HG03097 (cell line): Measurements from ENCODE around the gene NDOR1.
"Not testable (repeated sequence)": the region's sequence is repeated elsewhere in the genome, so short reads cannot be mapped to it uniquely, and the experiment has no call there.

Experiments
- ATAC-seq: cut with Tn5 transposase; IDR thresholded peaks from one replicate; pipeline ENCODE4 v1.9.1; 2021; ENCODE audit not compliant: unreplicated experiment, low FRiP score

The NDOR1 gene

GRCh38 chr9:137240841-137241489 is 35.5 kb downstream of the NDOR1 start, which contains the start of gene TUBB4B:
TSS of gene TUBB4B (plus strand) at chr9:137241287. CDS start at chr9:137241361, 74 bp downstream.
- ATAC-seq = peak; percentile 71

- ATAC-seq = peak; percentile 4
These were observed 36.2 kb downstream of the NDOR1 start for GRCh38 chr9:137241490-137242268.

DNA sequence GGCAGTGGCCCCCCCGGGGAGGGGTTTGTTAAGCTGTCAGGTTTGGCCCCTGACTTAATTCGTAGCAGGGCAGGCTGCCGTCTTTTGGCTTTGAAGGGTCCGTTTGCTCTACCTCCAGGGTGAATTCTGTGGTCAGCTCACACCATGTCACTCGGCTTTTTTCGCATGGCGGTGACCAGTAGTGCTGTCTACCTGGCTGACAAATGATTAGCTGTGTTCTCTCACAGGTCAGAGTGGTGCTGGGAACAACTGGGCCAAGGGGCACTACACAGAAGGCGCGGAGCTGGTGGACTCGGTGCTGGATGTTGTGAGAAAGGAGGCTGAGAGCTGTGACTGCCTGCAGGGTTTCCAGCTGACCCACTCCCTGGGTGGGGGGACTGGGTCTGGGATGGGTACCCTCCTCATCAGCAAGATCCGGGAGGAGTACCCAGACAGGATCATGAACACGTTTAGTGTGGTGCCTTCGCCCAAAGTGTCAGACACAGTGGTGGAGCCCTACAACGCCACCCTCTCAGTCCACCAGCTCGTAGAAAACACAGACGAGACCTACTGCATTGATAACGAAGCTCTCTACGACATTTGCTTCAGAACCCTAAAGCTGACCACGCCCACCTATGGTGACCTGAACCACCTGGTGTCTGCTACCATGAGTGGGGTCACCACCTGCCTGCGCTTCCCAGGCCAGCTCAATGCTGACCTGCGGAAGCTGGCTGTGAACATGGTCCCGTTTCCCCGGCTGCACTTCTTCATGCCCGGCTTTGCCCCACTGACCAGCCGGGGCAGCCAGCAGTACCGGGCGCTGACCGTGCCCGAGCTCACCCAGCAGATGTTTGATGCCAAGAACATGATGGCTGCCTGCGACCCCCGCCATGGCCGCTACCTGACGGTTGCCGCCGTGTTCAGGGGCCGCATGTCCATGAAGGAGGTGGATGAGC is 37.0 kb downstream of the NDOR1 start:
- ATAC-seq = no peak

DNA sequence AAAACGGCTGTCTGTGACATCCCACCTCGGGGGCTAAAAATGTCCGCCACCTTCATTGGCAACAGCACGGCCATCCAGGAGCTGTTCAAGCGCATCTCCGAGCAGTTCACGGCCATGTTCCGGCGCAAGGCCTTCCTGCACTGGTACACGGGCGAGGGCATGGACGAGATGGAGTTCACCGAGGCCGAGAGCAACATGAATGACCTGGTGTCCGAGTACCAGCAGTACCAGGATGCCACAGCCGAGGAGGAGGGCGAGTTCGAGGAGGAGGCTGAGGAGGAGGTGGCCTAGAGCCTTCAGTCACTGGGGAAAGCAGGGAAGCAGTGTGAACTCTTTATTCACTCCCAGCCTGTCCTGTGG is 37.7 kb downstream of the NDOR1 start:
- not testable (repeated sequence) for ATAC-seq

- no peak for ATAC-seq
These were observed 38.4 kb downstream of the NDOR1 start for GRCh38 chr9:137243626-137244485.

DNA sequence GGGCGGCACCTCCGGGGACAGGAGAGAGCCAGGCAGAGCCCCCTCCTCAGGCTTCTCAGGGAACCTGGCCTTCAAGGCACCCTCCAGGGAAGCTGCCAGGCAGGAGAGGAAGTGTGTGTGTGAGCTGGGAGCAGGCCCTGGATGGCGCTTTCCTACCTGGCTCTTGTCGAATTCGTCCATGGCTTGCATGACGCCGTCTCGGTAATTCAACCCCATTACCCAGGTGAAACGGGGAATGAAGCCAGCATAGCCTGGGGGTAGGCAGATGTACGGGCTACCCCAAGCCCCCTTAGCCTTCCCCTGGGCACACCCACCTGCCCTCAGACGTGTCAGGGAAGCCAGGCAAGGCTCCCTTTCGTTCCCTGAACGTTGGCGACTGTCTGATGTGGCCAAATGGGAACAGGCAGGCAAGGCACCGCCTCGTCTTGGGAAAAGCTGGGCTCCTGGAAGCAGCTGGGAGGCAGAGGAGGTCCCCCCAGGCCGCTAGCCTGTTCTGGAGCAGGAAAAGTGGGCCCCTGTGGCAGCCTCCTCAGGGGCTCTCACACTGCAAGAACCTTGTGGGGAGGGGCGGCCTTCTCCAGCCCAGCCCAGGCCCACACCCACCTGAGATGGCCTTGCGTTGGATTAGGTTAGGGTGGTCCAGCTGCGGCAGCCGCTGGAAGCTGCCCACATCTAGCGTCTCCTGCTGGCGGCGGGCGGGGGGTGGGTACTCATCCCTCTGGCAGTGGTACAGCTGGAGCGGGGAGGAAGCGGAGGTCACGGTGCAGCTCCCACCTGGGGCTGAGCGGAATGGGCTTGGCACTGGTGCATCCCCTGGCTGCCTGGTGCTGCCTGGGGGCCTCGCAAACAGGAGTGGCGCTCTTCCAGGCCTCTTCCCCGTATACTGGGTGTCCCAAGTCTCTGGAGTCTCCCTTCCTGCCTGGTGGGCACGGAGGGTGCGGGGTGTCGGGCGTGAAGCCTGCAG is 39.3 kb downstream of the NDOR1 start:
- ATAC-seq = no peak

- ATAC-seq = no peak
These were observed 40.2 kb downstream of the NDOR1 start for GRCh38 chr9:137245450-137246421.

DNA sequence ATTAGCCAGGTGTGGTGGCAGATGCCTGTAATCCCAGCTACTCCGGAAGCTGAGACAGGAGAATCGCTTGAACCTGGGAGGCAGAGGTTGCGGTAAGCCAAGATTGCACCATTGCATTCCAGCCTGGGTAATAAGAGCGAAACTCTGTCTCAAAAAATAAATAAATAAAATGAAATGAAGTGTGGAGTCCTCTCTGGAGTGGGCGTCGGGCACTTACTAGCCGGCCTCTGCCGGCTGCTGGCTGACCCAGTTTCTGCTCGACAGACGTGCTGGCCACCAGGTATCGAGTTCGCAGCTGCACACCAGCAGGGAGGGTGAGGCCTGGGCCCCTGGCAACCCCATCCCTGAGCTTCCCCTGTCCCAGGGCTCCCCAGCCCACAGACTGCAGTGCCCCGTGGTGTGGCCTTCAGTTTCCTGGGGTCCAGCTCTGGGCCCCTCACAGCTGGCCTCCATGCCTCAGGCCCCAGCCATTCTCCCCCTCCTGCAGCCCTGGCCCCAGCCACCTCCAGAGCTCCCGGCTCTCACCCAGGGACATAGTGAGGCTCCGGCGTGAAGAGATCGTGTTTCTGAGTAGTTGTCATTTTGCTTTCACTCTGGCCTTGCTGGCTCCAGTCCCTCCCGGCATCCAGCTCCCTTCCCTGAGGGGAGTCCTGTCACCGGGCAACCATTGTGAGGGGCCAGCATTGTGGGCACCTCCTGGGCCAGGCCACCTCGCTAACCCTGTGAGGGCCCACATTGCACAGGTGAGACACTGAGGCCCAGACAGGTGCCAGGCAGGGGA is 41.8 kb downstream of the NDOR1 start:
- ATAC-seq = no peak

DNA sequence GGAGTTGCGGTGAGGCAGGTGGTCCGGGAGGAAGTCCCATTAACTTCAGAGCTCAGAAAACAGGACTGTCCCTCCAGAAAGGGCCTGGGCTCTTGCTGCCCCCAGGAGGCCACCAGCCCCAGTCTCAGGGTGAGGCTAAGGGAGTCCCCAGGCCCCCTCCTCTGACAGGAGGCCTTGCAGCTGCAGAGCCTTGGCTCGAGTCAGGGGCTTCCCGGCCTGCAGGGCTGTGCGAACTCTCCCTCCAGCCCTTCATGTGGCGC is 42.3 kb downstream of the NDOR1 start:
- no peak for ATAC-seq

GRCh38 chr9:137250329-137251193 is 45.1 kb downstream of the NDOR1 start:
- ATAC-seq = no peak

GRCh38 chr9:137251194-137251461 is 45.6 kb downstream of the NDOR1 start, which contains the start of gene STPG3:
TSS of gene STPG3 (plus strand) at chr9:137251286. CDS start at chr9:137251287, 1 bp downstream.
- ATAC-seq = no peak

DNA sequence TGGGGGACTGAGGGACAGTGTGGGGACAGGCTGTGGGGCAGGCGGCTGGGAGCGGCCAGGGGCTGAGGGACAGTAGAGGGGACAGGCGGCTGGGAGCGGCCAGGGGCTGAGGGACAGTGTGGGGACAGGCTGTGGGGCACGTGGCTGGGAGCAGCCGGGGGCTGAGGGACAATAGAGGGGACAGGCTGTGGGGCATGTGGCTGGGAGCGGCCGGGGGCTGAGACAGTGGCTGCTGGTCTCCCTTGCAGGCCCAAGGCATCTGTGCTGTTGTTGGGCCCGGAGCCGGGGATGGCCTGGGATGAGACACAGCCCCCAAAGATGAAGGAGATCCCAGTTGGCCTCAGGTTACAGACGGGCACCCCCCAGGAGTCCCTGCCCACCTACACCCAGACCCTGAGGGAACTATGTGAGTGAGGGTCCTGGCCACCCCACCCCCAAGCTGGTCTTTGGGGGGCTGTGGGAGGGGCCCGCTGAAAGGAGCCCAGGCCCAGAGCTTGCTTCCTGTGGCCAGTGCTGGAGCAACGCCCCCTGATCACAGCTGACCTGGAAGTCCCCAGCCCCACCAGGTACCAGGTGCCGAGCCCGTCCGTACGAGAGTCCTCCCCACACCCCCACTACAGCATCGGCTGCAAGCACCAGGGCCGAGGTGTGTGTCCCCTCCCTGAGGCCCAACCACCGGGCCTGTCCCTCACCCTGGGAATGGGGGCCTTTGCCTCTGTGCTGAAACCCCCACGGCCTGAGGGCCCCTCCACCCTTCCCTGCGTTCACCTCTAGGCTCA is 46.2 kb downstream of the NDOR1 start:
- no peak for ATAC-seq

DNA sequence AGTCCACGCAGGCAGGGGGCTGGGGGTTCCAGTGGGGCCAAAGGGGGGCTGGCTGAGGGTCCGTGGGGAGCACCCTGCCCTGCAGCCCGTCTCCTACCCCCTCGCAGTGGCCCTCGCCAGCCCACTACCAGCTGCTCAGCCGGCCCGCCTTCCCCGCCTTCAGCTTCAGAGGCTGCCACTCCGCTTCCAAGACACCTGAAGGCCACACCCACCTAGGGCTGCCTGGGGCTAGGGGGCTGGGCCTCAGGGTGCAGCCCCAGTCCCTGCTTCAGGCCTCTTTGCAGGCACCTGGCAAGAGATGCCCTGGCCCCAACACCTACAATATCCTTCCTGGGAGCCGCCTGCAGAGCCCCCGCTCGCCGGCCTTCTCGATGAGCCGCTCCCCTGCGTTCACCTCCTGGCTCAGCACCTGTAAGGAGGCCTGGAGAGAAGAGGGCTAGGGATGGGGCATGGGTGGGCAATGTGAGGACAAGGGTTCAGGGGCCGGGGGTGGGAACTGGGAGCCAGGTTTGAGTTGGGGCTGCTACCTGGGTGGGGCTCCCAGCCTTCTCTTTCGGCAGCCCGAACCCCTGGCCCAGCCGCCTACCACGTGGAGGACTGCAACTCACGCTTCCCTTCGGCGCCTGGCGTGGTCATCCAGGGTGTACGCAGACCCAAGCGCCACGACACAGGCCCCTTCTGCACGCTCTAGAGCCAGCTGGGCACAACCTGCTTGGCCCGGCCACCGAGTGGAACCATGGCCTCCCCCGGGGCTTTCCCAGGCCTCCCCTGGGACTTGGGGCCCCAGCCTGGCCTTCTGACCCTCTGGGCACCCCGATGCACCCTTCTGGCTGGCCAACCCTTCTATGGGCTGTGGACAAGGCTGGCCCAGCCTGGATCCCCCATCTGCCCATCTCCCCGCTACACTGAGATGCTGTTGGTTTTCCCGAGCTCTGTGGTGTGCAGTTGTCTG is 47.3 kb downstream of the NDOR1 start:
- no peak for ATAC-seq

DNA sequence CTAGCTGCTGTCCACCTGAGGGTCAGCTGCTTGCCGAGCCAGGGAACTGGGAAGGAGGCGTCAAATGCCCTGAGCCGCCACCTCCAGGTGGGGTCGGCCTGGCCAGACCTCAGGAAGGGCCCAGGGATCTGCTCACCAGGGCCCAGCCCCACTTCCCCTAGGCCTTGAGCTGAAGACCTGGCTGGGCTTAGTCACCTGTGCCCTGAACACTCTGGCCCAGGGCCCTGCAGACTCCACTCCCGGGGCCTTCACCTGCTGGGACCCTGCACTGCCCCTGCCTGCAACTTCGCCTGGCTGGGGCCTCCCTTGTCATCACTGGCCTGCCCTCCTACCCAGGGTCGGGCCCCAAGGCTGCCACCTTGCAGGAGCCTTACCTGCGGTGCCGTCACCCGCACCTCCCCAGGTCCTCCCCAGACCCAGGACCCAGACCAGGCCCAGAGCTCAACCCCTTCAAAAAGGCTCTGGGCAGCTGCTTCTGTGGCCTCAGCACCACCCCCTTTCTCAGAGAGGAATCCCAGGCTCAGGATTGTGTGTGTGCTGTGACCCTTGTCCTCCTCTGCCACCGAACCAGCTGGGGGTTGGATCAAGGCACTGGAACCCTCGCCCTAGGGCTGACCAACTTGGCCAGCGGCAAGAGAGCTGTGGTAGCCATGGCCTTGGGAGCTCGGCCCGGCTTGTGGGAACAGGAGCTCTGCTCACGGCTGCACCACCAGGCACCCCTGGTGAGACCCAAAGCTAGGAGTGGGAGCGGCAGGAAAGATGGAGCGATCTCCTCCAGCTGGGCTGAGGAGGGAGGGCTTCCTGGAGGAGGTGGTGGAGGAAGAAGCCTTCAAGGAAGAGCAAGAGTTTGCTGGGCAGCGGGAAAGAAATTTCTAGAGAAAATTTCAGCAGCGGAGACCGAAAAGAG is 48.5 kb downstream of the NDOR1 start:
- ATAC-seq = no peak
